T-cell (primary cell): ENCODE results near the gene FADS2. TPM values are rescaled to one million over a fixed set of nuclear protein-coding genes. Genes with fewer than 3 reads are reported as not detected.

ENCODE experiments used
- ATAC-seq, 4 experiments: fragments of 200-7000 bp in 3 of 4; fragments of 150-1000 bp in 1 of 4; cut with Tn5 transposase; replicated peaks in 1 of 4; 1 replicate in 3 of 4; 2 replicates in 1 of 4; pipeline ENCODE4 v1.10.0; 2021; ENCODE audit warnings: moderate library complexity in 3 of 4, mild to moderate bottlenecking in 2 of 4, moderate number of reproducible peaks in 1 of 4
- CTCF ChIA-PET, 2 donors: fragments of 300-600 bp; sonication (Branson Sonifier 250); formaldehyde crosslinking; loops; one replicate each; lab custom pipeline; 2022; ENCODE audit warnings: antibody characterized with exemption in 2 of 2; lab: Charles Lee
- POLR2A ChIA-PET, 2 donors: fragments of 300-600 bp; sonication (Branson Sonifier 250); formaldehyde crosslinking; loops; one replicate each; lab custom pipeline; 2022; ENCODE audit warnings: antibody characterized with exemption in 2 of 2; lab: Charles Lee
- DNase-seq, 35 experiments: peaks; one replicate each; pipeline versions ENCODE4 v3.0.0 to v3.0.0-alpha.2; 2013 to 2023
- H3K27ac ChIP-seq: one replicate; pipeline ENCODE4 v1.5.1; 2013; ENCODE audit warnings: low read length
- H3K27me3 ChIP-seq, 2 experiments: replicated peaks in 1 of 2; 1 replicate in 1 of 2; 2 replicates in 1 of 2; pipeline versions ENCODE4 v1.6.1 to v1.7.0; 2013; ENCODE audit warnings: low read length in 1 of 2, mixed read lengths in 1 of 2; ENCODE audit not compliant: control insufficient read depth in 2 of 2, insufficient read depth in 2 of 2; ENCODE audit errors: extremely low read depth in 1 of 2
- H3K36me3 ChIP-seq, 2 donors: 1 replicate in 1 of 2; 2 replicates in 1 of 2; pipeline versions ENCODE4 v1.6.1 to v1.7.0; 2013; ENCODE audit warnings: low read length in 1 of 2; ENCODE audit not compliant: control insufficient read depth in 2 of 2, insufficient read depth in 1 of 2; ENCODE audit errors: extremely low read depth in 1 of 2
- H3K4me1 ChIP-seq, 2 experiments: 1 replicate in 1 of 2; 2 replicates in 1 of 2; pipeline versions ENCODE4 v1.6.1 to v1.7.0; 2013; ENCODE audit warnings: low read length in 2 of 2, mixed read lengths in 1 of 2; ENCODE audit not compliant: insufficient read depth in 2 of 2, control insufficient read depth in 1 of 2; ENCODE audit errors: extremely low read depth in 1 of 2
- H3K4me3 ChIP-seq, 2 donors: 1 replicate in 1 of 2; 2 replicates in 1 of 2; pipeline versions ENCODE4 v1.5.1 to v1.7.0; 2013; ENCODE audit warnings: mild to moderate bottlenecking in 2 of 2, low read length in 1 of 2, moderate library complexity in 1 of 2; ENCODE audit not compliant: control insufficient read depth in 1 of 2; ENCODE audit errors: extremely low read depth in 1 of 2
- H3K9me3 ChIP-seq: 2 replicates; pipeline ENCODE4 v1.7.0; 2013
- H3K27ac Mint-ChIP-seq, 2 donors: one replicate each; pipeline ENCODE4 v1.8.0; 2020 to 2021; ENCODE audit warnings: mild to moderate bottlenecking in 2 of 2, mixed read lengths in 2 of 2
- H3K27me3 Mint-ChIP-seq, 2 donors: one replicate each; pipeline ENCODE4 v1.8.0; 2021 to 2022; ENCODE audit warnings: mixed read lengths in 2 of 2
- H3K36me3 Mint-ChIP-seq: one replicate; pipeline ENCODE4 v1.8.0; 2021; ENCODE audit warnings: mixed read lengths
- H3K4me1 Mint-ChIP-seq, 3 donors: one replicate each; pipeline ENCODE4 v1.8.0; 2020 to 2022; ENCODE audit warnings: mixed read lengths in 3 of 3, mild to moderate bottlenecking in 1 of 3
- H3K4me3 Mint-ChIP-seq, 3 donors: one replicate each; pipeline ENCODE4 v1.8.0; 2020 to 2022; ENCODE audit warnings: mild to moderate bottlenecking in 3 of 3, mixed read lengths in 3 of 3, moderate library complexity in 3 of 3
- H3K9me3 Mint-ChIP-seq, 3 donors: one replicate each; pipeline ENCODE4 v1.8.0; 2020 to 2022; ENCODE audit warnings: mixed read lengths in 3 of 3
- WGBS: methylation state at CpG from one replicate; pipeline ENCODE4 v1.1.5; 2013; ENCODE audit warnings: missing lambda C conversion rate; ENCODE audit not compliant: insufficient coverage; 5-methylcytosine and 5-hydroxymethylcytosine counted together
- total RNA-seq, 35 experiments: library from RNA in 6 of 35; stranded (reverse) in 6 of 35; fragments of 120-200 nt in 1 of 35; gene quantifications; one replicate each; pipeline versions ENCODE4 v1.2.1 to v1.2.4 and lab custom pipeline; 2013 to 2026

The FADS2 gene
- total RNA-seq, 5 donors from 2014 or later (not counting 1 experiment from before 2014, with no cell fraction given): 1.9 to 20.9 (median 2.7) TPM

- no peak for DNase-seq
- Mint-ChIP-seq H3K27me3 (peaks cover 0 to 23% of the 10 kb centered on the region in 2 donors), H3K4me1 (peaks cover 10 to 16% (median 15%) of the 10 kb centered on the region in 3 donors), H3K27ac (no peak overlapping the region), H3K36me3 (no peaks in the 10 kb centered on the region), H3K9me3 (no peaks in the 10 kb centered on the region), H3K4me3 (no peak overlapping the region)
- peaks cover 0 to 31% of the 10 kb centered on the region in 2 experiments for H3K27me3 ChIP-seq
- POLR2A ChIA-PET: no interaction called here
- WGBS: 90% methylated on average over 5 of the region's 5 CpGs
- H3K4me3 ChIP-seq: no peak overlapping the region
- CTCF ChIA-PET: interaction anchor here in 1 of 2 donors (0.9 kb wide), 1 partner anchor 131 kb away, joined by 4 read pairs; no protein-coding TSS in a partner anchor
- H3K9me3 ChIP-seq: no peaks in the 10 kb centered on the region
- no peak overlapping the region for H3K27ac ChIP-seq
- peaks cover 0 to 11% of the 10 kb centered on the region in 2 donors for H3K36me3 ChIP-seq
- no peak for ATAC-seq
- H3K4me1 ChIP-seq: peaks cover 12 to 21% of the 10 kb centered on the region in 2 experiments
These were observed 16.3 kb upstream of the FADS2 start for GRCh38 chr11:61811831-61812230.

- ATAC-seq (no peak), DNase-seq (no peak)
- peaks cover 0 to 11% of the 10 kb centered on the region in 2 donors for H3K36me3 ChIP-seq
- peaks cover 0 to 38% of the 10 kb centered on the region in 2 experiments for H3K27me3 ChIP-seq
- POLR2A ChIA-PET: no interaction called here
- no peaks in the 10 kb centered on the region for H3K9me3 Mint-ChIP-seq
- no peaks in the 10 kb centered on the region for H3K9me3 ChIP-seq
- no peak overlapping the region for H3K27ac ChIP-seq
- H3K36me3 Mint-ChIP-seq: no peaks in the 10 kb centered on the region
- no peak overlapping the region for H3K4me3 Mint-ChIP-seq
- no peak overlapping the region for H3K27ac Mint-ChIP-seq
- peaks cover 13 to 19% (median 16%) of the 10 kb centered on the region in 3 donors for H3K4me1 Mint-ChIP-seq
- H3K4me1 ChIP-seq: peaks cover 12 to 26% of the 10 kb centered on the region in 2 experiments
- 93% methylated on average over 3 of the region's 4 CpGs for WGBS
- H3K4me3 ChIP-seq: no peak overlapping the region
- CTCF ChIA-PET: interaction anchor here (0.6 to 0.7 kb wide), 4 partner anchors 10 to 430 kb away, joined by 3 to 13 read pairs (median 3); no protein-coding TSS in a partner anchor
- H3K27me3 Mint-ChIP-seq: peaks cover 0 to 31% of the 10 kb centered on the region in 2 donors
These were observed 15.2 kb upstream of the FADS2 start for GRCh38 chr11:61812736-61813411.

- H3K9me3 ChIP-seq: no peaks in the 10 kb centered on the region
- peaks cover 12 to 26% of the 10 kb centered on the region in 2 experiments for H3K4me1 ChIP-seq
- ATAC-seq (no peak), DNase-seq (peak in 2 of 35 experiments; percentile 8 to 29)
- CTCF ChIA-PET: interaction anchor here in 1 of 2 donors (0.7 to 2.3 kb wide), 4 partner anchors 15 to 84 kb away, joined by 3 to 12 read pairs (median 3); partner anchors contain the start of genes FEN1 and TMEM258
- peaks cover 0 to 11% of the 10 kb centered on the region in 2 donors for H3K36me3 ChIP-seq
- H3K9me3 Mint-ChIP-seq: no peaks in the 10 kb centered on the region
- no peak overlapping the region for H3K27ac ChIP-seq
- H3K4me3 ChIP-seq: peak overlapping the region; percentile 67 to 79
- H3K4me1 Mint-ChIP-seq: peaks cover 13 to 19% (median 16%) of the 10 kb centered on the region in 3 donors
- no peaks in the 10 kb centered on the region for H3K36me3 Mint-ChIP-seq
- WGBS: 88% methylated on average over 16 of the region's 16 CpGs
- POLR2A ChIA-PET: interaction anchor here in 1 of 2 donors (0.6 to 1.0 kb wide), 3 partner anchors 17 to 557 kb away, joined by 3 to 5 read pairs (median 4); no protein-coding TSS in a partner anchor
- H3K27me3 ChIP-seq: peaks cover 0 to 43% of the 10 kb centered on the region in 2 experiments
- no peak overlapping the region for H3K27ac Mint-ChIP-seq
- H3K27me3 Mint-ChIP-seq: peaks cover 0 to 32% of the 10 kb centered on the region in 2 donors
- H3K4me3 Mint-ChIP-seq: peak overlapping the region; percentile 85 to 91 (median 85)
These were observed 13.7 kb upstream of the FADS2 start for GRCh38 chr11:61814247-61814957.

GRCh38 chr11:61814958-61815789, 12.9 kb upstream of the FADS2 start:
- peak overlapping the region; percentile 85 to 91 (median 85) for H3K4me3 Mint-ChIP-seq
- H3K27ac Mint-ChIP-seq: peak overlapping the region; percentile 1 to 43
- no peaks in the 10 kb centered on the region for H3K36me3 Mint-ChIP-seq
- peak in 16 of 35 experiments; percentile 10 to 57 (median 26) for DNase-seq
- Histone ChIP-seq H3K27ac (no peak overlapping the region), H3K4me3 (peak overlapping the region; percentile 67 to 79), H3K9me3 (no peaks in the 10 kb centered on the region), H3K27me3 (peaks cover 0 to 43% of the 10 kb centered on the region in 2 experiments), H3K4me1 (peaks cover 12 to 26% of the 10 kb centered on the region in 2 experiments), H3K36me3 (peaks cover 0 to 11% of the 10 kb centered on the region in 2 donors)
- no peaks in the 10 kb centered on the region for H3K9me3 Mint-ChIP-seq
- WGBS: 3% methylated on average over 63 of the region's 66 CpGs
- H3K4me1 Mint-ChIP-seq: peaks cover 13 to 19% (median 16%) of the 10 kb centered on the region in 3 donors
- peak; percentile 12 to 42 (median 18) for ATAC-seq
- ChIA-PET POLR2A (interaction anchor here in 1 of 2 donors (0.5 to 1.0 kb wide), 4 partner anchors 18 to 556 kb away, joined by 3 to 5 read pairs (median 4); no protein-coding TSS in a partner anchor), CTCF (interaction anchor here in 1 of 2 donors (0.7 to 2.3 kb wide), 4 partner anchors 15 to 84 kb away, joined by 3 to 12 read pairs (median 3); partner anchors contain the start of genes FEN1 and TMEM258)
- peaks cover 0 to 32% of the 10 kb centered on the region in 2 donors for H3K27me3 Mint-ChIP-seq

GRCh38 chr11:61815790-61816735, 12.0 kb upstream of the FADS2 start:
- H3K4me3 ChIP-seq: peak overlapping the region; percentile 67 to 79

More at GRCh38 chr11:61815790-61816735, 12.0 kb upstream of the FADS2 start:
- POLR2A ChIA-PET: interaction anchor here in 1 of 2 donors (0.5 kb wide), 1 partner anchor 30 kb away, joined by 3 read pairs; no protein-coding TSS in a partner anchor
- peak overlapping the region; percentile 22 to 74 for H3K27ac Mint-ChIP-seq
- CTCF ChIA-PET: interaction anchor here in 1 of 2 donors (2.3 kb wide), 1 partner anchor 19 kb away, joined by 12 read pairs; no protein-coding TSS in a partner anchor
- Histone ChIP-seq H3K9me3 (no peaks in the 10 kb centered on the region), H3K27ac (no peak overlapping the region), H3K4me1 (peaks cover 12 to 26% of the 10 kb centered on the region in 2 experiments), H3K36me3 (peaks cover 0 to 10% of the 10 kb centered on the region in 2 donors), H3K27me3 (peaks cover 0 to 46% of the 10 kb centered on the region in 2 experiments)
- peak overlapping the region; percentile 85 to 91 (median 85) for H3K4me3 Mint-ChIP-seq
- no peaks in the 10 kb centered on the region for H3K36me3 Mint-ChIP-seq
- 1% methylated on average over 62 of the region's 69 CpGs for WGBS
- peak in 31 of 35 experiments; percentile 21 to 73 (median 50) for DNase-seq
- H3K9me3 Mint-ChIP-seq: no peaks in the 10 kb centered on the region
- peaks cover 13 to 19% (median 16%) of the 10 kb centered on the region in 3 donors for H3K4me1 Mint-ChIP-seq
- peak; percentile 74 to 79 (median 77) for ATAC-seq
- peaks cover 0 to 32% of the 10 kb centered on the region in 2 donors for H3K27me3 Mint-ChIP-seq
